ENCODE results near the gene AKR1E2.
A peak's percentile ranks its signal among the peaks of the same experiment; 100 is the strongest.

The AKR1E2 gene

DNA sequence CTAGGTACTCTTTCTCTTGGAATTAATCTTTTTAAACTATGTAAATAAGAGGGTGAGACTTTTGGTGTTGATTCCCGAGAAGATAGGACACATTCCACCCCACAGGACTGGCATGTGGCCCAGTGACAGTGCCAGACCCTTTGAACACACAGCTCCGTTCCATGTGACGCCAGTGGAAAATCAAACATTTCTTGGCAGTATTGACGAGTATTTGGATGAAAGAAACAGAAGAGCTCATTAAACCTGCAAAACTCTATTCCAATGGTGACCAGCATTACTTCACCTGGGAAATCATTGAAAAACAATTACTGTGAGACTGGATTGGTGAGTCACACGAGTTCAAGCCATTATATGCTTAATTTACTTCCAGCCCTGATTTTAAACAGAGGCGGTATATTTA is 25.8 kb downstream of the AKR1E2 start:
- no peaks in the 10 kb centered on the region for H3K27me3 ChIP-seq (replicated peaks in 2 of 5; ENCODE audit: control insufficient read depth in 4 of 5, insufficient read depth in 5 of 5, low read length in 4 of 5)
- H3K4me1 ChIP-seq (ENCODE audit: control extremely low read depth in 1 of 4, control insufficient read depth in 4 of 4, insufficient read depth in 4 of 4, low read length in 3 of 4) = peaks cover 0 to 23% (median 12%) of the 10 kb centered on the region in 4 experiments
- DNase-seq = no peak
- no peak overlapping the region for H3K4me3 ChIP-seq (ENCODE audit: control insufficient read depth in 1 of 7, extremely low read depth in 1 of 7, insufficient read depth in 4 of 7, low read depth in 2 of 7, low read length in 6 of 7)
- peaks cover 0 to 2% (median 0%) of the 10 kb centered on the region in 4 experiments for H3K36me3 ChIP-seq (ENCODE audit: control insufficient read depth in 4 of 4, insufficient read depth in 4 of 4, low read length in 3 of 4)
- H3K27ac ChIP-seq (ENCODE audit: insufficient read depth in 1 of 2, low read depth in 1 of 2, low read length in 2 of 2, poor library complexity in 1 of 2, severe bottlenecking in 2 of 2) = no peak overlapping the region
- ChIA-PET POLR2A (no interaction called here), CTCF (interaction anchor here (0.5 to 6.9 kb wide), 14 partner anchors 9 to 755 kb away, joined by 3 to 79 read pairs (median 4); partner anchors contain the start of gene AKR1C3)
- 75% methylated on average over 4 of the region's 6 CpGs for WGBS (ENCODE audit: insufficient coverage)
- no peaks in the 10 kb centered on the region for H3K9me3 ChIP-seq (ENCODE audit: control extremely low read depth in 1 of 5, control insufficient read depth in 4 of 5, insufficient read depth in 2 of 5, low read depth in 1 of 5, low read length in 4 of 5)

DNA sequence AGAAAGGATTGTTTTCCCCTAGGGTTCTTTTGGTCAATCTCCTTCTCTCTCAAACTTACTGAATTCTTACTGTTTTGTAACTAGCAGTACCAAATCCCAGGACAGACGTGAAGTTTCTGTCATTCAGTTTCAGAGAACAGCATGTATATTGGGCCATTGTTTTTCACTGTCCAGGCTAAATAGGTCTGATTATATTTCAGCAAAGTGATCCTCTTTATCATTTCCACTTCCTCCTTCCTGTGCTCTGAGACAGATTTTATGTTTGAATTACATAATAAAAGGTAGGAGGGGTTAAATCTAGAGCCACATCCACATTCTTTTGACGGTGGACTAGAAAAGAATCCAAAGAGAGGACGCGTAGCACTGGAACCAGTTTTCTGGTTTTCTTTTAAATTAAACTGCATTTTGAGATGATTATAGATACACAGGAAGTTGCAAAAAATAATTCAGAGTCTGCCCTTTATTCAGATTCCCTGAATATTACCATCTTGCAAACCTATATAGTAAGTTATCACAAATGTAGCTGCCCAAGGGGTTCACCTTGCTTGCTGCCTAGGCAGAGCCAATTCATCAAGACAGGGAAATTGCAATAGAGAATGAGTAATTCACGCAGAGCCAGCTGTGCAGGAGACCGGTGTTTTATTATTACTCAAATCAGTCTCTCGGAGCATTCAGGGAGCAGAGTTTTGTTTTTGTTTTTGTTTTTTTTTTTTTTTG is 40.1 kb downstream of the AKR1E2 start:
- Histone ChIP-seq H3K9me3 (ENCODE audit: control extremely low read depth in 1 of 5, control insufficient read depth in 4 of 5, insufficient read depth in 2 of 5, low read depth in 1 of 5, low read length in 4 of 5) (no peaks in the 10 kb centered on the region), H3K27me3 (replicated peaks in 2 of 5; ENCODE audit: control insufficient read depth in 4 of 5, insufficient read depth in 5 of 5, low read length in 4 of 5) (no peaks in the 10 kb centered on the region), H3K36me3 (ENCODE audit: control insufficient read depth in 4 of 4, insufficient read depth in 4 of 4, low read length in 3 of 4) (no peaks in the 10 kb centered on the region), H3K4me1 (ENCODE audit: control extremely low read depth in 1 of 4, control insufficient read depth in 4 of 4, insufficient read depth in 4 of 4, low read length in 3 of 4) (no peaks in the 10 kb centered on the region), H3K4me3 (ENCODE audit: control insufficient read depth in 1 of 7, extremely low read depth in 1 of 7, insufficient read depth in 4 of 7, low read depth in 2 of 7, low read length in 6 of 7) (no peak overlapping the region), H3K27ac (ENCODE audit: insufficient read depth in 1 of 2, low read depth in 1 of 2, low read length in 2 of 2, poor library complexity in 1 of 2, severe bottlenecking in 2 of 2) (no peak overlapping the region)
- WGBS (ENCODE audit: insufficient coverage) = 83% methylated on average over 1 of the region's 7 CpGs
- no peak for DNase-seq
- CTCF ChIA-PET = no interaction called here
- POLR2A ChIA-PET = interaction anchor here (0.6 kb wide), 1 partner anchor 31 kb away, joined by 4 read pairs; no protein-coding TSS in a partner anchor

DNA sequence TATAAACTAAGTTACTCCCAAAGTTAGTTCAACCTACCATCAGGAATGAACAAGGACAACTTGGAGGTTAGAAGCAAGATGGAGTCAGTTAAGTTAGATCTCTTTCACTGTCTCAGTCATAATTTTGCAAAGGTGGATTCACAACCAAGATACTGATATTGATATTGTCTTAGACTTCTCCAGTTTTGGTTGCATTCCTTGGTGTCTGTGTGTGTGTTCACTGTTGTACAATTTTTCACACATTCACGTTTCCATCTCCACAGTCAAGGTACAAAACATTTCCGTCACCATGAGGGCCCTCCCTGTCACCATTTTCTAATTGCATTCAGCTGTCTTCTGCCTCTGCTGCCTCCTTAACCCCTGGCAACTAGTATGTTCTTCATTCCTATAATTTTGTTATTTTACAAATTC is 41.1 kb downstream of the AKR1E2 start:
- H3K27me3 ChIP-seq (replicated peaks in 2 of 5; ENCODE audit: control insufficient read depth in 4 of 5, insufficient read depth in 5 of 5, low read length in 4 of 5) = no peaks in the 10 kb centered on the region
- CTCF ChIA-PET = interaction anchor here (1.5 kb wide), 1 partner anchor 115 kb away, joined by 4 read pairs; no protein-coding TSS in a partner anchor
- POLR2A ChIA-PET = no interaction called here
- H3K4me3 ChIP-seq (ENCODE audit: control insufficient read depth in 1 of 7, extremely low read depth in 1 of 7, insufficient read depth in 4 of 7, low read depth in 2 of 7, low read length in 6 of 7) = no peak overlapping the region
- H3K9me3 ChIP-seq (ENCODE audit: control extremely low read depth in 1 of 5, control insufficient read depth in 4 of 5, insufficient read depth in 2 of 5, low read depth in 1 of 5, low read length in 4 of 5) = no peaks in the 10 kb centered on the region
- peak overlapping the region in 1 of 2 experiments; percentile 75 for H3K27ac ChIP-seq (ENCODE audit: insufficient read depth in 1 of 2, low read depth in 1 of 2, low read length in 2 of 2, poor library complexity in 1 of 2, severe bottlenecking in 2 of 2)
- H3K36me3 ChIP-seq (ENCODE audit: control insufficient read depth in 4 of 4, insufficient read depth in 4 of 4, low read length in 3 of 4) = peaks cover 0 to 3% (median 0%) of the 10 kb centered on the region in 4 experiments
- DNase-seq = no peak
- WGBS (ENCODE audit: insufficient coverage) = no CpG with 5 or more reads among the region's 2 CpGs
- H3K4me1 ChIP-seq (ENCODE audit: control extremely low read depth in 1 of 4, control insufficient read depth in 4 of 4, insufficient read depth in 4 of 4, low read length in 3 of 4) = no peaks in the 10 kb centered on the region

DNA sequence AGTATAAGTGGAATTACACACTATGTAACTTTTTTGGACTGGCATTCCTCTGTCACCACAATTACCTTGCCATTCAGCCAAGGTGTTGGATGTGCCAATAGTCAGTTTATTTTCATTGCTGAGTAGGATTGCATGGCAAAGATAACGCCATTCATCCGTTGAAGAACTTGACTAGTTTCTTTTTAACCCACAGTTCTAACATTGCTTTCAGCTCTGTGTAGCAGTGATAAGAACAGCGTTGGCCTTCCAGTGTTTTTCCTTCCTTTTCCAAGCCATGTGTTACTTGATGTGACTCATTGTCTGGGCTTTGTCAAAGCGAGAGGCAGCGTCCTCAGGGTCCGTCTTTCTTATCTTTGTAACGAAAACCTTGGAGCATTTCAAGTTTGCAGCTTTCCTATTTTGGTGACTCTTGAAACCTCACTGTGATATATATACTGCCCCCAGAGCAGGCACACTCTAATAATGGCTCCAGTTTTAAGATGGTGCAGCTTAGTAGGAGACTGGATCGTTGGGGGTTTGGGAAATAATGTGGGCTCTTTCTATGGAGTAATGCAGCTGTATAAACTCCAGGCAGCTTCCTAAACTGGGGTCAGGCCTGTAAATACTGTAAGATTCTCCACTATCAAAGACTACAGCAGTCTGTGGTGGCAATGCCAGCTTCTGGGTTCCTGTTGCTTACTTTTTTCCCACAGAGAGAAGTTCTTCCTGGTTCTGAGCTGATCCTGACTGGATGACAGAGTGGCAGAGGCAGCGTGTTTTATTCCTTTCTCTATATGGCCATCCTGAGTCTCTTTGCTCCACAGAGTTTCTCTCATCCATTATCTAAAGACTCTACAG is 41.7 kb downstream of the AKR1E2 start:
- Histone ChIP-seq H3K27me3 (replicated peaks in 2 of 5; ENCODE audit: control insufficient read depth in 4 of 5, insufficient read depth in 5 of 5, low read length in 4 of 5) (no peaks in the 10 kb centered on the region), H3K36me3 (ENCODE audit: control insufficient read depth in 4 of 4, insufficient read depth in 4 of 4, low read length in 3 of 4) (peaks cover 0 to 5% (median 0%) of the 10 kb centered on the region in 4 experiments), H3K9me3 (ENCODE audit: control extremely low read depth in 1 of 5, control insufficient read depth in 4 of 5, insufficient read depth in 2 of 5, low read depth in 1 of 5, low read length in 4 of 5) (peaks cover 0 to 1% (median 0%) of the 10 kb centered on the region in 5 experiments), H3K4me1 (ENCODE audit: control extremely low read depth in 1 of 4, control insufficient read depth in 4 of 4, insufficient read depth in 4 of 4, low read length in 3 of 4) (no peaks in the 10 kb centered on the region), H3K27ac (ENCODE audit: insufficient read depth in 1 of 2, low read depth in 1 of 2, low read length in 2 of 2, poor library complexity in 1 of 2, severe bottlenecking in 2 of 2) (peak overlapping the region in 1 of 2 experiments; percentile 75), H3K4me3 (ENCODE audit: control insufficient read depth in 1 of 7, extremely low read depth in 1 of 7, insufficient read depth in 4 of 7, low read depth in 2 of 7, low read length in 6 of 7) (no peak overlapping the region)
- 68% methylated on average over 6 of the region's 9 CpGs for WGBS (ENCODE audit: insufficient coverage)
- peak in 2 of 3 donors; percentile 59 to 68 for DNase-seq
- ChIA-PET CTCF (interaction anchor here (1.4 to 1.5 kb wide), 2 partner anchors 18 to 115 kb away, joined by 4 to 5 read pairs; no protein-coding TSS in a partner anchor), POLR2A (no interaction called here)

DNA sequence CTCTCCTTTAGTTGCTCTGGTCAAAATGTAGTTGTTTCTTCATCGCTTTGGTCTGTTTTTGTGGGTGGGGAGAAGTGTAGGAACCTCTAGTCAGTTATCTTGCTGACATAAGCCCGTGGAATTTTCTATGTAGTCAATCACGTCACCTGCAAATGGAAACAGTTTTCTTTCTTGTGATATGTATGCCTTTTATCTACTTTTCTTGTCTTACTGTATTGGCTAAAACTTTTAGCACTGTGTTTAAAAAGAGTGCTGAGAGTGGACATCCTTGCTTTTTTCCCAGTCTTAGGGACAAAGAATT is 42.3 kb downstream of the AKR1E2 start:
- ChIA-PET CTCF (interaction anchor here (0.8 to 1.5 kb wide), 4 partner anchors 9 to 410 kb away, joined by 3 to 5 read pairs (median 4); no protein-coding TSS in a partner anchor), POLR2A (no interaction called here)
- H3K4me3 ChIP-seq (ENCODE audit: control insufficient read depth in 1 of 7, extremely low read depth in 1 of 7, insufficient read depth in 4 of 7, low read depth in 2 of 7, low read length in 6 of 7) = no peak overlapping the region
- no peak for DNase-seq
- peaks cover 0 to 11% (median 2%) of the 10 kb centered on the region in 4 experiments for H3K36me3 ChIP-seq (ENCODE audit: control insufficient read depth in 4 of 4, insufficient read depth in 4 of 4, low read length in 3 of 4)
- H3K4me1 ChIP-seq (ENCODE audit: control extremely low read depth in 1 of 4, control insufficient read depth in 4 of 4, insufficient read depth in 4 of 4, low read length in 3 of 4) = no peaks in the 10 kb centered on the region
- no peaks in the 10 kb centered on the region for H3K27me3 ChIP-seq (replicated peaks in 2 of 5; ENCODE audit: control insufficient read depth in 4 of 5, insufficient read depth in 5 of 5, low read length in 4 of 5)
- H3K9me3 ChIP-seq (ENCODE audit: control extremely low read depth in 1 of 5, control insufficient read depth in 4 of 5, insufficient read depth in 2 of 5, low read depth in 1 of 5, low read length in 4 of 5) = peaks cover 0 to 2% (median 0%) of the 10 kb centered on the region in 5 experiments
- WGBS (ENCODE audit: insufficient coverage) = 92% methylated on average over 2 of the region's 3 CpGs
- peak overlapping the region in 1 of 2 experiments; percentile 75 for H3K27ac ChIP-seq (ENCODE audit: insufficient read depth in 1 of 2, low read depth in 1 of 2, low read length in 2 of 2, poor library complexity in 1 of 2, severe bottlenecking in 2 of 2)

DNA sequence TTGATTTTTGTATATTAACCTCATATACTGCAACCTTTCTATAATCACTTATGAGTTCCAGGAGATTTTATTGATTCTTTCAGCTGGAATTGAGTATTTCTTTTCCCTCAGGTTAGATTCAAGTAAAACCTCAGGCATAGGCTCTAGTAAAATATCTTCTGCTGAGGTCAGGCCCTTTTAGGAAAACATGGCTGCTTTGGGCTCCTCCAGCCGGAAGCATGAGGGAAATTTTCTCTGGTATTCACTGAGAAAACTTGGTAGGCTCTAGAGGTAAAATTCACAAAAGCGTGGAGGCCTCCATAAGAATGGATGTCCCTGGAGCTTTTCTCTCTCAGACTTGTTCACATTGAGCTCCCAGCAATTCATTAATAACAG is 56.7 kb downstream of the AKR1E2 start:
- WGBS (ENCODE audit: insufficient coverage) = 80% methylated on average over 1 of the region's 2 CpGs
- ChIA-PET CTCF (interaction anchor here (0.9 to 1.1 kb wide), 3 partner anchors 31 to 211 kb away, joined by 3 read pairs; partner anchors contain the start of gene AKR1C3), POLR2A (no interaction called here)
- Histone ChIP-seq H3K27ac (ENCODE audit: insufficient read depth in 1 of 2, low read depth in 1 of 2, low read length in 2 of 2, poor library complexity in 1 of 2, severe bottlenecking in 2 of 2) (peak overlapping the region in 1 of 2 experiments; percentile 59), H3K4me1 (ENCODE audit: control extremely low read depth in 1 of 4, control insufficient read depth in 4 of 4, insufficient read depth in 4 of 4, low read length in 3 of 4) (peaks cover 16 to 40% (median 26%) of the 10 kb centered on the region in 4 experiments), H3K4me3 (ENCODE audit: control insufficient read depth in 1 of 7, extremely low read depth in 1 of 7, insufficient read depth in 4 of 7, low read depth in 2 of 7, low read length in 6 of 7) (peak overlapping the region in 2 of 7 experiments; percentile 5 to 12), H3K27me3 (replicated peaks in 2 of 5; ENCODE audit: control insufficient read depth in 4 of 5, insufficient read depth in 5 of 5, low read length in 4 of 5) (no peaks in the 10 kb centered on the region), H3K9me3 (ENCODE audit: control extremely low read depth in 1 of 5, control insufficient read depth in 4 of 5, insufficient read depth in 2 of 5, low read depth in 1 of 5, low read length in 4 of 5) (no peaks in the 10 kb centered on the region), H3K36me3 (ENCODE audit: control insufficient read depth in 4 of 4, insufficient read depth in 4 of 4, low read length in 3 of 4) (peaks cover 0 to 4% (median 2%) of the 10 kb centered on the region in 4 experiments)
- no peak for DNase-seq
